ENCODE results near the gene MDH1B.
A peak's percentile ranks its signal among the peaks of the same experiment; 100 is the strongest.

MDH1B gene

GRCh38 chr2:206693399-206694137 lies 71.6 kb downstream of the MDH1B start:
- DNase-seq: peak; percentile 42

GRCh38 chr2:206692971-206693370 lies 72.2 kb downstream of the MDH1B start:
- DNase-seq: no peak

- DNase-seq: no peak
Measured at GRCh38 chr2:206688990-206689389, 76.1 kb downstream of the MDH1B start.

GRCh38 chr2:206688453-206688852 lies 76.7 kb downstream of the MDH1B start:
- DNase-seq: no peak
